T-helper 17 cell (primary cell): ENCODE data around the gene TOPBP1. TPM values are rescaled to one million over a fixed set of nuclear protein-coding genes. Genes with fewer than 3 reads are reported as not detected.
"Not testable (repeated sequence)": the region's sequence is repeated elsewhere in the genome, so short reads cannot be mapped to it uniquely, and the experiment has no call there.

Experiments
- ATAC-seq: fragments of 150-1000 bp; cut with Tn5 transposase; 2 replicates; pipeline ENCODE4 v1.10.0; 2021; ENCODE audit warnings: mild to moderate bottlenecking, moderate library complexity
- DNase-seq, 3 donors: peaks; one replicate each; pipeline versions ENCODE4 v3.0.0 to v3.0.0-alpha.2; 2020 to 2021
- H3K9me3 ChIP-seq: one replicate; pipeline ENCODE4 v1.7.0; 2013; ENCODE audit warnings: low read length, mild to moderate bottlenecking; ENCODE audit not compliant: control insufficient read depth, poor library complexity, severe bottlenecking
- H3K27ac Mint-ChIP-seq: one replicate; pipeline ENCODE4 v1.8.0; 2022; ENCODE audit warnings: mild to moderate bottlenecking, moderate library complexity, mixed read lengths
- H3K27me3 Mint-ChIP-seq: one replicate; pipeline ENCODE4 v1.8.0; 2022; ENCODE audit warnings: mixed read lengths
- H3K36me3 Mint-ChIP-seq: one replicate; pipeline ENCODE4 v1.8.0; 2022; ENCODE audit warnings: low read depth, mixed read lengths
- H3K4me1 Mint-ChIP-seq: one replicate; pipeline ENCODE4 v1.8.0; 2022; ENCODE audit warnings: mild to moderate bottlenecking, mixed read lengths
- H3K4me3 Mint-ChIP-seq: one replicate; pipeline ENCODE4 v1.8.0; 2022; ENCODE audit warnings: mild to moderate bottlenecking, moderate library complexity, mixed read lengths
- total RNA-seq, 4 donors: library from RNA in 2 of 4; stranded (reverse) in 2 of 4; gene quantifications; one replicate each; pipeline ENCODE4 v1.2.3 and lab custom pipeline; 2022 to 2026

The TOPBP1 gene
- total RNA-seq, 2 donors from 2014 or later, result 33.5 to 46.3 TPM

DNA sequence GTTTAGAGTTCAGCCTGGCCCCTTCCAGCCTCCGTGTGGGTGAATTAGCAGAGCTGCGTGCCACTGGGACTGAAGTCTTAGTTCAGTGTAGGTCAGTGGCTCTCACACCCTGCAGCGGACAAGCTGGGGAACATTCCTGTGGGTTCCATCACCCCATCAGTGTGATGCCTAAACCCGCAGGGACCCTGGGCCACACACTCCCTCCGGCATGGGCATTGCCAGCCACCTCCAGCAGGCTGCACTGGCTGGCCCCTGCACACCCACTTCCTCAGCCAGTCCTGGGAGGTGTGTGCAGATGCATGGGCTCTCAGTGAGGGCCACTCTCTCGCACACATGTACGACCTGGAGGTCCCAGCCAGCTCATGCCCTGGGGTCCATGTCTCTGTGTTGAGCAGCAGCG, 32.1 kb upstream of the TOPBP1 start:
- Mint-ChIP-seq H3K27me3 (no peaks in the 10 kb centered on the region), H3K27ac (no peak overlapping the region), H3K4me3 (no peak overlapping the region), H3K36me3 (no peaks in the 10 kb centered on the region), H3K4me1 (no peaks in the 10 kb centered on the region)
- H3K9me3 ChIP-seq, result no peaks in the 10 kb centered on the region
- DNase-seq (no peak), ATAC-seq (no peak)

DNA sequence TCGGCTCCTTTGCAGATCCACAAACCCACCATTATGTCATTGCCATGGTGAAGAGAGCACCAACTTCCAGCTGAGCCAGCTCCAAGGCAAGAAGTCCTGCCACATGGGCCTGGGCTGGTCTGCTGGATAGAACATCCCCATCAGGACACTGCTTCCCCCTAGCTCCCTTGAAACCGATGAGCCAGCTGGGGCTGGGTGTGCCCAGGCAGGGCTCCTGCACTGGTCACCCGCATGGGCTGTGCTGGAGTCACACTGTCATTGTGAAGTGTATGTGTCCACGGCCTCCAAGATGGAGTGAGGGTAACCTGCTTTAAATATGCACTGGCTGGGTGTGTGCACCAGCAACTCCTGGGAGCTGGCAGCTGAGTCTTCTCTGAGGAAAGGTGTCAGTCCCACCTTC, 31.0 kb upstream of the TOPBP1 start:
- DNase-seq (no peak), ATAC-seq (no peak)
- H3K4me1 Mint-ChIP-seq, result no peaks in the 10 kb centered on the region
- no peaks in the 10 kb centered on the region for H3K9me3 ChIP-seq
- no peak overlapping the region for H3K4me3 Mint-ChIP-seq
- no peak overlapping the region for H3K27ac Mint-ChIP-seq
- H3K36me3 Mint-ChIP-seq, result no peaks in the 10 kb centered on the region
- no peaks in the 10 kb centered on the region for H3K27me3 Mint-ChIP-seq

DNA sequence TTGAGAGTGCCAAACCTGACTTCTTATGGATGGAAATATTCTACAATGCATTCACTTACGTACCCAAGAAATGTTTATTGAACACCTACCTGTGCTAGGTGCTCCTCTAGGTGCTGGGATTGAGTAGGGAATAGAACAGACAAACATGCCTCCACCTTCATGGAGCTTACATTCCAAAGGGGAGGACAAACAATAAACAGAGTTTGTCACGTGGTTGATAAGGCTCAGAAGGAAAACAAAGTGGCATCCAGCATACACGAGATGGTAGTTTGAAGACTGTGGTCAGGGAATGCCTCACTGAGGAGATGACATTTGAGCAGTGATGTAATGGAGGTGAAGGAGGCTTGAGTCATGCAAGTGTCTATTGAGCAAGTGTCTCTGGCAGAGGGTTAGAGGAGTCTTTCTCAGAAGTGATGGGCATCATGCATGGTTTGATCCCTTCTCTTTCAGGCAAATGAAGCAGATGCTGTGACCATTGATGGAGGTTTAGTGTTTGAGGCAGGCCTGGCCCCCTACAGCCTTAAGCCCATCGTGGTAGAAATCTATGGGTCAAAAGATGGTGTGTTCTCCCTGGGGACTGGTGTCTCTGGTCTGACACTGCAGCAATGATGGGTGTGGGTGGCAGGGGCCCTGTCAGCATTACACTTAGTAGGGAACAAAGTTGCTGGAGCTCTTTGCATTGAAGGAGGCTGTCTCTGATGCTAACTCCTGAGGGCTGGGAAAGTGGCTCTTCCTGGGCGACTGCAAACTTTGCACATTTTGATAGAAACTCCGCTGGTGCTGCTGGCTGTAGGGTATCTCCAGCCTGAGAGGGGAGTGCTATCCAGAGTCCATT, 29.7 kb upstream of the TOPBP1 start:
- H3K27ac Mint-ChIP-seq, result no peak overlapping the region
- H3K4me1 Mint-ChIP-seq, result no peaks in the 10 kb centered on the region
- H3K4me3 Mint-ChIP-seq, result no peak overlapping the region
- H3K9me3 ChIP-seq, result no peaks in the 10 kb centered on the region
- no peak for DNase-seq
- no peaks in the 10 kb centered on the region for H3K36me3 Mint-ChIP-seq
- ATAC-seq, result no peak
- no peaks in the 10 kb centered on the region for H3K27me3 Mint-ChIP-seq

DNA sequence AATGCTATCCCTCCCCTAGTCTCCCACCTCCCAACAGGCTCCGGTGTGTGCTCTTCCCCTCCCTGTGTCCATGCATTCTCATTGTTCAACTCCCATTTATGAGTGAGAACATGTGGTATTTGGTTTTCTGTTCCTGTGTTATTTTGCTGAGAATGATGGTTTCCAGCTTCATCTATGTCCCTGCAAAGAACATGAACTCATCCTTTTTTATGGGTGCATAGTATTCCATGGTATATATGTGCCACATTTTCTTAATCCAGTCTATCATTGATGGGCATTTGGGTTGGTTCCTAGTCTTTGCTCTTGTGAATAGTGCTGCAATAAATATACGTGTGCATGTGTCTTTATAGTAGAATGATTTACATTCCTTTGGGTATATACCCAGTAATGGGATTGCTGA, 16.3 kb upstream of the TOPBP1 start:
- not testable (repeated sequence) for H3K9me3 ChIP-seq, ATAC-seq, H3K36me3 Mint-ChIP-seq, H3K4me1 Mint-ChIP-seq, H3K4me3 Mint-ChIP-seq, H3K27ac Mint-ChIP-seq, DNase-seq
- H3K27me3 Mint-ChIP-seq, result peaks cover 55% of the 10 kb centered on the region

DNA sequence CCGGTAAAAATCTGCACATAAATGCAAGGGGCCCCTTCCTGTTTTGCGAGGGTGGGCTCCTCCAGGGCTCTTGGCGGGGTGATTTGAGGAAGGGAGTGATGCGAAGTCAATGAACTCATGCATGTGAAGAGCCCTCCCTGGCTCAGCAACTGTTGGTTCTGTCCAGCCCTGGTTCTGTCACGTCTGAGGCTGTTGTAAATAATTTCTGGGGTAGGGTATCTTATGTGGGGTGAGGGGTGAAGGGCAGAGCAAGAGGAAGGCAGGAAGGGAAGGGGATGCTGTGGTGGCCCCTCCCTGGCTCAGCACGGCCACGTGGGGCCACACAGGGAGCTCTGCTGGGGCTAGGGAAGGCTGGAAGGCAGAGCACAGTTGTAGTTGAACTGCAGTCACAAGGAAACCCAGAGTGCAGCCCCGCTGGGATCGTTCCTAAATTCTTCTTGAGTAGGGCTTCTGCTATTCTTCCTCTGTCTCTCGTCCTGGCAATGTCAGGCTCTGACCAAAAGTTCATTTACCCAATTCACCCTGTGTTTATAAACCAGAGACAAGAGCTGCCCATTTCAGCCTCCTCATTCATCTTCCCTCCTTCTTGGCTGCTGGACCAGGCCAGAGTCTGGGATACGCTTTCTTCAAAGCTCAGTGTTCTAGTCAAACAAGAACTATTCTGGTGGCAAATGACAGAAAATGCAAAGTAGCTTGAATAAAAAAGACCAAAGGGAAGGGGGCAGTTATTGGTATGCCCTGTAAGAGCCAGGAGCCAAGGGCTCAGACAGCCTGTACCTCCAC, 14.8 kb upstream of the TOPBP1 start:
- Mint-ChIP-seq H3K4me3 (no peak overlapping the region), H3K36me3 (peaks cover 4% of the 10 kb centered on the region), H3K27me3 (peaks cover 51% of the 10 kb centered on the region), H3K4me1 (peaks cover 9% of the 10 kb centered on the region), H3K27ac (no peak overlapping the region)
- DNase-seq (no peak), ATAC-seq (no peak)
- no peaks in the 10 kb centered on the region for H3K9me3 ChIP-seq

DNA sequence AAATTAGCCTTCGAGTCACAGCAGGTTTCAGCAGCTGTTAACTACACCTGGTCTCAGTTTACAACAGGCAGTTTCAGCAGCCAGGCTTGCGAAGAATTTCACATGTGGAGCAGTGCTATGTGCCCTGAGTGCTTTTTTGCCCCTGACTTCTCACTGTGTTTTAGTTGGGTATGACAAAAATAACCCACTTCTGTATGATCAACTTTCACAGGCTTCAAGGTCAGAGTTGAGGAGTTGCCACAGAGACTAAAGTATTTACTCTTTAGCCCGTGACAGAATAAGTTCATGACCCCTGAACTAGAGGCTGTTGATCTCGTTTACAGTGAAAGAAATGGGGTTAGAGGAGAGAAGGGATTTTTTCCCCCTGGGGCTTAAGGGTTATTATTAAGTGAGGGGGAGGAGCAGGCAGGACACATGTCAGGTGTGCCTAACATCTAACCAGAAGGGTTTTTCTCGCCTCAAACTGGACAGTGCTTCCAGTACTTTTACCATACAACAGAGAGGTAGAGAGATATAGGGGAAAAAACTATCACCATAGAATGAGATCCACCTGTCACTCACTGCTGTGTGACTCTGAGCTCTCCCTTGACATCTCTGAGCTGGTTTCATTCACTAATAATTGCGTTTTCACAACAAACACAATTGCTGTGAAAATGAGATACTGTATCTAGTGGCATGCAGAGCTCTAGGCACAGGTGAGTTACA, 14.0 kb upstream of the TOPBP1 start:
- DNase-seq, result no peak
- Mint-ChIP-seq H3K4me3 (no peak overlapping the region), H3K4me1 (peaks cover 9% of the 10 kb centered on the region), H3K27ac (no peak overlapping the region), H3K36me3 (peaks cover 4% of the 10 kb centered on the region), H3K27me3 (peaks cover 55% of the 10 kb centered on the region)
- ATAC-seq, result no peak
- H3K9me3 ChIP-seq, result no peaks in the 10 kb centered on the region

DNA sequence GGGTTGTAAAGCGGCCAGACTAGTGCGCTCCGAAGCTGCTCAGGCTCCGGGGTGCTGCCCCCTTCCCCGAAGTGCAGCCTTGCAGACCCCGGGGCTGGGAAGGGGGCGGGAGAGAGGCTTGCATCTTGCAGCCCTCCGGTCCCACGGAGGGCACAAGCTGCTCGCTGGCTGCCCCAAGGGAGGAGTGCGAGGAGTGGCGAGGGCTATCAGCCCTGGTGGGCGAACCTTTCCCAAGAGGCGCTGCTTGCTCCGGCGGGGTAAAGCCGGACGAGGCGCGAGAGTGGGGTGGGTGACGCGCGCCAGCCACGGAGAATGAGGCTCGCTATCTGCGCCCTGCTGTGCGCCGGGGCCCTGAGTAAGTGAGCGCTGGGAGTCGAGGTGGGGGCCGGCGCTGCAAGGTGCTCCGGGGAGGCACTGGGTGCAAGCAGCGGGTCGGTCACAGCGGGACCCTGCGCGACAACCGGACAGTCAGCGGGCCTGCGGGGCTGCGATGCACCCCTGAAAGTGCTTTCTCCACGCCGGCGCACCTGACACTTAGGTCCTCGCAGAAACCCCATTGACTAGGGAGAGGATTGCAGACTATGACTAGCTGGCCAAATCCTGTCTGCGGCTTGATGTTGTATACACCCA, 12.7 kb upstream of the TOPBP1 start:
- Mint-ChIP-seq H3K4me3 (no peak overlapping the region), H3K27me3 (peaks cover 65% of the 10 kb centered on the region), H3K4me1 (peaks cover 9% of the 10 kb centered on the region), H3K36me3 (peaks cover 6% of the 10 kb centered on the region), H3K27ac (no peak overlapping the region)
- H3K9me3 ChIP-seq, result no peaks in the 10 kb centered on the region
- ATAC-seq (no peak), DNase-seq (no peak)

DNA sequence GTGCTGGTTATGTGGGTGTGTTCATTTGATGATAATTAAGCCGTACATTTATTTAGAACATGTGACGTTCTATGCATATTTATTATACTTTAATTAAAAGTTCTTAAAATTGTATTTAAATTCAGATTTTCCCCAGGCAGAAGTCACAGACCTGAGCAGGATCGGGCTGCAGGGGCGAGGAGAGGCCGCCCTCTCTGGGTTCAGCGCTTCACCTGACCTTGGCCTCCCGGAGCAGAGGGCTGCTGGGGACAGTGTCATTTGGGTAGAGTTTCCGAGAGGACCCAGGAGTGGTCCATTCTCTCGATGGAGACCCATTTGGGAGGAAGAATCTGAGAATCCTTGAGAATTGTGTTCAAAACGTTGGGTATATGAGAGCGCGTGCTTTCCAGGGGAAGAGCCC, 12.0 kb upstream of the TOPBP1 start:
- H3K9me3 ChIP-seq, result no peaks in the 10 kb centered on the region
- no peak overlapping the region for H3K27ac Mint-ChIP-seq
- peaks cover 9% of the 10 kb centered on the region for H3K4me1 Mint-ChIP-seq
- peaks cover 6% of the 10 kb centered on the region for H3K36me3 Mint-ChIP-seq
- DNase-seq (no peak), ATAC-seq (no peak)
- H3K27me3 Mint-ChIP-seq, result peaks cover 68% of the 10 kb centered on the region
- H3K4me3 Mint-ChIP-seq, result no peak overlapping the region

DNA sequence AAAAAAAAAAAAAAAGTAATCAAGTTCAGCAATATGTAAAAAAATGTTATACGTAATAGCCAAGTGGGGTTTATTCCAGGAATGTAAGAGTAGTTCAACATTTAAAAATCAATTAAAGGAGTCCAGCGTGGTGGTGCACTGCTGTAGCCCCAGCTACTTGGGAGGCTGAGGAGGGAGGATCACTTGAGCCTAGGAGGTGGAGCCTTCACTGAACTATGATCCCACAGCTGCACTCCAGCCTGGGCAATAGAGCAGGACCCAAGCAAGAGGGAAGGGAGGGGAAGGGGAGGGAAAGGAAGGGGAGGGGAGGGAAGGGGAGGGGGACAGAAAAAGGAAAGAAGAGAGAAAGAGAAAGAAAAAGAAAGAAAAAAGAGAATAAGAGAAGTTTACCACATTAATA, 10.7 kb upstream of the TOPBP1 start:
- H3K4me3 Mint-ChIP-seq, result no peak overlapping the region
- no peak overlapping the region for H3K27ac Mint-ChIP-seq
- peaks cover 9% of the 10 kb centered on the region for H3K4me1 Mint-ChIP-seq
- peaks cover 68% of the 10 kb centered on the region for H3K27me3 Mint-ChIP-seq
- no peaks in the 10 kb centered on the region for H3K9me3 ChIP-seq
- DNase-seq (no peak), ATAC-seq (no peak)
- H3K36me3 Mint-ChIP-seq, result peaks cover 6% of the 10 kb centered on the region

DNA sequence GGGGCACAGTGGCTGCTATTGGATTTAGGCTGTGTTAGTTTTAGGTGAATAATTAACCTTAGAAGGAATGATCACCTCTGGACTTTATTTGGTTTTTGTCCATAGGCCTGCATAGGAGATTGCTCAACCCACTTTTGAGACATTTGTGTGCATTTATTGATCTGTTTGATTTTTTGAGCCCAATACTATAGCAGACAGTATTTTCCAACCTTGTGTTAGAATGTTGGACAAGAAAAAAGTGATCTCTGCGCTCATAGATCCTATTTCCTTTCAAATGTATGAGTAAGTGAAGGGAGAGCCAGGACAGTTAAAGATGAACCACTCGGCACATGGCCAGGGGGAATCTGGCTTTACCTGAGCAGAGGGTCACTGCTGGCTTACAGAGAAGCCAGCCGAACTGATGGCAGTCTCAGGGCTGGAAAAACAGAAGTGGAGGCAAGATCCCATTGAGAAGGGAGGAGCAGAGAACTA, 8.8 kb upstream of the TOPBP1 start:
- Mint-ChIP-seq H3K27ac (no peak overlapping the region), H3K27me3 (peaks cover 50% of the 10 kb centered on the region), H3K4me1 (peaks cover 2% of the 10 kb centered on the region), H3K4me3 (no peak overlapping the region), H3K36me3 (peaks cover 4% of the 10 kb centered on the region)
- ATAC-seq, result no peak
- no peaks in the 10 kb centered on the region for H3K9me3 ChIP-seq
- no peak for DNase-seq

DNA sequence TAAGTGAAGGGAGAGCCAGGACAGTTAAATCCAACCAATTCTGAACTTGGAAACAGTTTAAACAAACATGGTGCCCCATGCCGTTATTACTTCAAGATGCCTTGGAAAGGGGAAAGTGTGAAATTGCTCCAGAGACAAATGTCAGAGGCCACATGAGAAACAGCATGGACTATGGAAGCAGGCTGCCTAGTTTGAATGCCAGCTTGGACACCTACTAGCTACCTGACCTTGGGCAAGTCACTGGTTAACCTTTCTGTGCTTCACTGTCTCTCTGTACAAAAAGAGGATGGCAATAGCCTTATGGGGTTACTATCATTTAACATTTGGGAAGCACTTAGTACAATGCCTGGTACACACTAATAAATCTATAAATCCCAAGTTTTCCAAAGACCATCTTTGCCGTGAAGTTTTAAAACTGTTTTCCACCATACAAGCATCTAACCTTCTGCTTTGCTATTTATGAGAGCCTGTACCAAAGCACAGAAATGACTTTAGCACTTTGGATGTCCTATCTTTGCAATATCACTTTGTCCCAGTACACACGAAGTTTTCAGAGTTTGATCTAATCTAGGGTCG, 8.3 kb upstream of the TOPBP1 start:
- H3K4me3 Mint-ChIP-seq, result no peak overlapping the region
- H3K9me3 ChIP-seq, result no peaks in the 10 kb centered on the region
- peaks cover 2% of the 10 kb centered on the region for H3K4me1 Mint-ChIP-seq
- H3K36me3 Mint-ChIP-seq, result peaks cover 4% of the 10 kb centered on the region
- ATAC-seq (no peak), DNase-seq (no peak)
- H3K27ac Mint-ChIP-seq, result no peak overlapping the region
- peaks cover 45% of the 10 kb centered on the region for H3K27me3 Mint-ChIP-seq

DNA sequence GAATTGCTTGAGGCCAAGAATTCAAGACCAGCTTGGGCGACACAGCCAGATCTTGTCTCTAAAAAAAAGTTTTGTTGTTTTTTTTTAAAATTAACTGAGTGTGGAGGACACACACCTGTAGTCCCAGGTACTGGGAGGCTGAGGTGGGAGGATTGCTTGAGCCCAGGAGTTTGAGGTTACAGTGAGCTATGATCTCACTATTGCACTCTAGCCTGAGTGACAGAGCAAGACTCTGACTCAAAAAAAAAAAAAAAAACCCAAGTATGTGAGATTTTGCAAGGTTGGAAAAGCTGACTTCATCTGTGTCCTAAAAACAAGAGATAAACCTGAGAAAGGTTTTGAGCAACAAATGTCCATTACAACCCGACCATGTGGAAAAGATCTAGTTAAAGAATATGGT, 5.4 kb upstream of the TOPBP1 start:
- ATAC-seq, result no peak
- H3K4me3 Mint-ChIP-seq, result no peak overlapping the region
- H3K36me3 Mint-ChIP-seq, result peaks cover 2% of the 10 kb centered on the region
- peaks cover 13% of the 10 kb centered on the region for H3K4me1 Mint-ChIP-seq
- H3K27ac Mint-ChIP-seq, result no peak overlapping the region
- H3K9me3 ChIP-seq, result no peaks in the 10 kb centered on the region
- DNase-seq, result no peak
- peaks cover 21% of the 10 kb centered on the region for H3K27me3 Mint-ChIP-seq
